Measurements from ENCODE around the gene LGI4.

LGI4 gene

GRCh38 chr19:35080613-35081170 is 54.2 kb downstream of the LGI4 start:
- no peak overlapping the region for H3K4me3 ChIP-seq (ENCODE audit: low read depth, low read length)
- no peaks in the 10 kb centered on the region for H3K27me3 ChIP-seq (ENCODE audit: insufficient read depth, low read length)
- H2AFZ ChIP-seq (ENCODE audit: low read length, unreplicated experiment): no peak overlapping the region
- H3K36me3 ChIP-seq (ENCODE audit: insufficient read depth, low read length): no peaks in the 10 kb centered on the region
- H3K79me2 ChIP-seq (ENCODE audit: control insufficient read depth, insufficient read depth, low read length, unreplicated experiment): no peaks in the 10 kb centered on the region
- no peaks in the 10 kb centered on the region for H3K4me1 ChIP-seq (ENCODE audit: control insufficient read depth, insufficient read depth, low read length, unreplicated experiment)
- H3K27ac ChIP-seq (ENCODE audit: low read depth, low read length): no peak overlapping the region

- Histone ChIP-seq H3K27ac (ENCODE audit: low read depth, low read length) (no peak overlapping the region), H3K79me2 (ENCODE audit: control insufficient read depth, insufficient read depth, low read length, unreplicated experiment) (no peaks in the 10 kb centered on the region), H2AFZ (ENCODE audit: low read length, unreplicated experiment) (no peak overlapping the region), H3K4me3 (ENCODE audit: low read depth, low read length) (no peak overlapping the region), H3K4me1 (ENCODE audit: control insufficient read depth, insufficient read depth, low read length, unreplicated experiment) (no peaks in the 10 kb centered on the region), H3K27me3 (ENCODE audit: insufficient read depth, low read length) (no peaks in the 10 kb centered on the region), H3K36me3 (ENCODE audit: insufficient read depth, low read length) (no peaks in the 10 kb centered on the region)
Measured at GRCh38 chr19:35079826-35080225, 55.0 kb downstream of the LGI4 start.

GRCh38 chr19:35077411-35078223 is 57.2 kb downstream of the LGI4 start:
- Histone ChIP-seq H3K4me3 (ENCODE audit: low read depth, low read length) (no peak overlapping the region), H2AFZ (ENCODE audit: low read length, unreplicated experiment) (no peak overlapping the region), H3K79me2 (ENCODE audit: control insufficient read depth, insufficient read depth, low read length, unreplicated experiment) (no peaks in the 10 kb centered on the region), H3K27ac (ENCODE audit: low read depth, low read length) (no peak overlapping the region), H3K27me3 (ENCODE audit: insufficient read depth, low read length) (no peaks in the 10 kb centered on the region), H3K4me1 (ENCODE audit: control insufficient read depth, insufficient read depth, low read length, unreplicated experiment) (no peaks in the 10 kb centered on the region), H3K36me3 (ENCODE audit: insufficient read depth, low read length) (no peaks in the 10 kb centered on the region)

- Histone ChIP-seq H3K27me3 (ENCODE audit: insufficient read depth, low read length) (no peaks in the 10 kb centered on the region), H3K4me3 (ENCODE audit: low read depth, low read length) (no peak overlapping the region), H3K79me2 (ENCODE audit: control insufficient read depth, insufficient read depth, low read length, unreplicated experiment) (no peaks in the 10 kb centered on the region), H3K4me1 (ENCODE audit: control insufficient read depth, insufficient read depth, low read length, unreplicated experiment) (no peaks in the 10 kb centered on the region), H3K36me3 (ENCODE audit: insufficient read depth, low read length) (no peaks in the 10 kb centered on the region), H2AFZ (ENCODE audit: low read length, unreplicated experiment) (no peak overlapping the region), H3K27ac (ENCODE audit: low read depth, low read length) (no peak overlapping the region)
Measured at GRCh38 chr19:35076657-35077056, 58.2 kb downstream of the LGI4 start.

- no peak overlapping the region for H3K27ac ChIP-seq (ENCODE audit: low read depth, low read length)
- no peak overlapping the region for H3K4me3 ChIP-seq (ENCODE audit: low read depth, low read length)
- H3K27me3 ChIP-seq (ENCODE audit: insufficient read depth, low read length): no peaks in the 10 kb centered on the region
- H3K4me1 ChIP-seq (ENCODE audit: control insufficient read depth, insufficient read depth, low read length, unreplicated experiment): no peaks in the 10 kb centered on the region
- H3K36me3 ChIP-seq (ENCODE audit: insufficient read depth, low read length): no peaks in the 10 kb centered on the region
- H3K79me2 ChIP-seq (ENCODE audit: control insufficient read depth, insufficient read depth, low read length, unreplicated experiment): no peaks in the 10 kb centered on the region
- no peak overlapping the region for H2AFZ ChIP-seq (ENCODE audit: low read length, unreplicated experiment)
Measured at GRCh38 chr19:35076026-35076370, 58.9 kb downstream of the LGI4 start.

GRCh38 chr19:35075202-35076025 is 59.4 kb downstream of the LGI4 start:
- H3K4me3 ChIP-seq (ENCODE audit: low read depth, low read length): no peak overlapping the region
- no peaks in the 10 kb centered on the region for H3K36me3 ChIP-seq (ENCODE audit: insufficient read depth, low read length)
- no peak overlapping the region for H2AFZ ChIP-seq (ENCODE audit: low read length, unreplicated experiment)
- no peaks in the 10 kb centered on the region for H3K27me3 ChIP-seq (ENCODE audit: insufficient read depth, low read length)
- no peak overlapping the region for H3K27ac ChIP-seq (ENCODE audit: low read depth, low read length)
- no peaks in the 10 kb centered on the region for H3K4me1 ChIP-seq (ENCODE audit: control insufficient read depth, insufficient read depth, low read length, unreplicated experiment)
- H3K79me2 ChIP-seq (ENCODE audit: control insufficient read depth, insufficient read depth, low read length, unreplicated experiment): no peaks in the 10 kb centered on the region

All from ACC112 (cell line).